DND-41 (cell line): ENCODE data around the gene FAM227B.

ENCODE experiments used
- ATAC-seq: fragments of 200-7000 bp; cut with Tn5 transposase; 3 replicates; pipeline ENCODE4 v1.9.1; 2021; ENCODE audit warnings: low read depth; ENCODE audit not compliant: insufficient read depth
- DNase-seq: peaks from one replicate; pipeline ENCODE4 v3.0.0-alpha.2; 2020
- H2AFZ ChIP-seq: 2 replicates; pipeline ENCODE4 v1.6.0; 2012; ENCODE audit warnings: low read depth, low read length
- H3K27ac ChIP-seq: 2 replicates; pipeline ENCODE4 v1.5.1; 2012; ENCODE audit warnings: low read length, inconsistent platforms
- H3K27me3 ChIP-seq: fragments of 200-600 bp; sonication (generic); 2 replicates; pipeline ENCODE4 v1.6.0; 2012; ENCODE audit warnings: low read length, mild to moderate bottlenecking, inconsistent platforms; ENCODE audit not compliant: insufficient read depth, poor library complexity
- H3K36me3 ChIP-seq: 2 replicates; pipeline ENCODE4 v1.5.1; 2012; ENCODE audit warnings: low read length, inconsistent platforms; ENCODE audit not compliant: insufficient read depth
- H3K4me1 ChIP-seq: 2 replicates; pipeline ENCODE4 v1.5.1; 2012; ENCODE audit warnings: mild to moderate bottlenecking, low read length; ENCODE audit not compliant: insufficient read depth
- H3K4me2 ChIP-seq: 2 replicates; pipeline ENCODE4 v1.6.0; 2012; ENCODE audit warnings: mild to moderate bottlenecking, moderate library complexity, low read length, inconsistent platforms; ENCODE audit not compliant: insufficient read depth
- H3K4me3 ChIP-seq, 2 experiments: fragments of 200-600 bp in 1 of 2; shearing (Covaris generic) in 1 of 2; 2 replicates each; pipeline ENCODE4 v1.5.1; 2012 to 2016; ENCODE audit warnings: inconsistent platforms in 2 of 2, low read length in 2 of 2, mild to moderate bottlenecking in 2 of 2, low read depth in 1 of 2, moderate library complexity in 1 of 2
- H3K79me2 ChIP-seq: 2 replicates; pipeline ENCODE4 v1.6.0; 2012; ENCODE audit warnings: low read length, inconsistent platforms; ENCODE audit not compliant: insufficient read depth
- H3K9ac ChIP-seq: 2 replicates; pipeline ENCODE4 v1.6.0; 2012; ENCODE audit warnings: low read depth, mild to moderate bottlenecking, inconsistent platforms, low read length, moderate library complexity
- H3K9me3 ChIP-seq: 2 replicates; pipeline ENCODE4 v1.5.1; 2012; ENCODE audit warnings: low read length, moderate library complexity, mild to moderate bottlenecking, inconsistent platforms; ENCODE audit not compliant: insufficient read depth, severe bottlenecking
- H4K20me1 ChIP-seq: 2 replicates; pipeline ENCODE4 v1.6.0; 2012; ENCODE audit warnings: low read length; ENCODE audit not compliant: insufficient read depth
- EZH2 ChIP-seq: IDR thresholded peaks from 3 replicates; pipeline ENCODE4 v1.6.1; 2012; ENCODE audit warnings: borderline replicate concordance, low read depth, mild to moderate bottlenecking, moderate library complexity, low read length, inconsistent platforms; ENCODE audit not compliant: severe bottlenecking
- TF ChIP-seq, protein P1 (sequence below): IDR thresholded peaks from 2 replicates; pipeline ENCODE4 v1.5.1; 2012; ENCODE audit warnings: borderline replicate concordance, low read length, moderate library complexity, mild to moderate bottlenecking; ENCODE audit not compliant: poor library complexity, severe bottlenecking; ENCODE audit errors: extremely low read depth

The FAM227B gene

GRCh38 chr15:49421991-49422390 is 198.6 kb downstream of the FAM227B start:
- TF ChIP-seq, protein P1, sequence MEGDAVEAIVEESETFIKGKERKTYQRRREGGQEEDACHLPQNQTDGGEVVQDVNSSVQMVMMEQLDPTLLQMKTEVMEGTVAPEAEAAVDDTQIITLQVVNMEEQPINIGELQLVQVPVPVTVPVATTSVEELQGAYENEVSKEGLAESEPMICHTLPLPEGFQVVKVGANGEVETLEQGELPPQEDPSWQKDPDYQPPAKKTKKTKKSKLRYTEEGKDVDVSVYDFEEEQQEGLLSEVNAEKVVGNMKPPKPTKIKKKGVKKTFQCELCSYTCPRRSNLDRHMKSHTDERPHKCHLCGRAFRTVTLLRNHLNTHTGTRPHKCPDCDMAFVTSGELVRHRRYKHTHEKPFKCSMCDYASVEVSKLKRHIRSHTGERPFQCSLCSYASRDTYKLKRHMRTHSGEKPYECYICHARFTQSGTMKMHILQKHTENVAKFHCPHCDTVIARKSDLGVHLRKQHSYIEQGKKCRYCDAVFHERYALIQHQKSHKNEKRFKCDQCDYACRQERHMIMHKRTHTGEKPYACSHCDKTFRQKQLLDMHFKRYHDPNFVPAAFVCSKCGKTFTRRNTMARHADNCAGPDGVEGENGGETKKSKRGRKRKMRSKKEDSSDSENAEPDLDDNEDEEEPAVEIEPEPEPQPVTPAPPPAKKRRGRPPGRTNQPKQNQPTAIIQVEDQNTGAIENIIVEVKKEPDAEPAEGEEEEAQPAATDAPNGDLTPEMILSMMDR, result peak; percentile 70
- TF ChIP-seq EZH2, result no peak
- ATAC-seq (peak; percentile 54; the same call in 1 of the 3 replicates), DNase-seq (peak; percentile 24)
- Histone ChIP-seq H3K9me3 (no peaks in the 10 kb centered on the region), H3K27me3 (no peaks in the 10 kb centered on the region), H3K4me1 (no peaks in the 10 kb centered on the region), H3K4me3 (peak overlapping the region in 1 of 2 experiments; percentile 22; a peak in 1 of 4 replicates), H3K36me3 (no peaks in the 10 kb centered on the region), H3K27ac (no peak overlapping the region), H3K9ac (no peak overlapping the region), H2AFZ (no peak overlapping the region), H3K79me2 (no peaks in the 10 kb centered on the region), H4K20me1 (no peaks in the 10 kb centered on the region), H3K4me2 (peak overlapping the region; percentile 45; the same call in 1 of the 2 replicates)

- DNase-seq (no peak), ATAC-seq (no peak)
- no peaks in the 10 kb centered on the region for H3K36me3 ChIP-seq
- H3K27me3 ChIP-seq, result no peaks in the 10 kb centered on the region
- H3K4me3 ChIP-seq, result no peak overlapping the region
- H3K9ac ChIP-seq, result no peak overlapping the region
- TF ChIP-seq, protein P1, result no peak
- TF ChIP-seq EZH2, result no peak
- H3K9me3 ChIP-seq, result no peaks in the 10 kb centered on the region
- no peak overlapping the region for H3K27ac ChIP-seq
- H4K20me1 ChIP-seq, result no peaks in the 10 kb centered on the region
- H2AFZ ChIP-seq, result no peak overlapping the region
- no peak overlapping the region for H3K4me2 ChIP-seq
- no peaks in the 10 kb centered on the region for H3K79me2 ChIP-seq
- no peaks in the 10 kb centered on the region for H3K4me1 ChIP-seq
These were observed 201.8 kb downstream of the FAM227B start for GRCh38 chr15:49418811-49419210.

DNA sequence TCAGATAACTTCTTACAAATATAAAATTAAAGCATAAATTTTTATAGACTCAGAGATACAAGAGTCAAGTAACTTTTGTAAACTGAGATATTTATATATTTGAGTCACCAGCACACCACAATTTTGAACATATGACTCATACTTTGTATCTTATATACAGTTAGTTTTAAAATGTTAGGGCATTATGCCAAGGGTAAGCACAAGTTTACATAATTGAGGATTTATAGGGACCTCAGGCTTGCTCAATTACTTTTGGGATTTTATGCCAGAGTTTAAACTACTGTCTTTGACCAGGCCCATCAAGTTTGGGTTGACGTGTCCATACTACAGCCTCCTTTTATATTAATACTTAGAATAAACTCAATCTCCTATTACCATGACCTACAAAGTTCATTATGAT is 205.0 kb downstream of the FAM227B start:
- Histone ChIP-seq H4K20me1 (no peaks in the 10 kb centered on the region), H3K4me2 (no peak overlapping the region), H3K9me3 (no peaks in the 10 kb centered on the region), H3K79me2 (no peaks in the 10 kb centered on the region), H3K27me3 (no peaks in the 10 kb centered on the region), H3K4me3 (no peak overlapping the region), H3K9ac (no peak overlapping the region), H3K4me1 (no peaks in the 10 kb centered on the region), H2AFZ (no peak overlapping the region), H3K27ac (no peak overlapping the region), H3K36me3 (no peaks in the 10 kb centered on the region)
- DNase-seq (no peak), ATAC-seq (no peak)
- TF ChIP-seq EZH2, result no peak
- TF ChIP-seq, protein P1, result no peak

DNA sequence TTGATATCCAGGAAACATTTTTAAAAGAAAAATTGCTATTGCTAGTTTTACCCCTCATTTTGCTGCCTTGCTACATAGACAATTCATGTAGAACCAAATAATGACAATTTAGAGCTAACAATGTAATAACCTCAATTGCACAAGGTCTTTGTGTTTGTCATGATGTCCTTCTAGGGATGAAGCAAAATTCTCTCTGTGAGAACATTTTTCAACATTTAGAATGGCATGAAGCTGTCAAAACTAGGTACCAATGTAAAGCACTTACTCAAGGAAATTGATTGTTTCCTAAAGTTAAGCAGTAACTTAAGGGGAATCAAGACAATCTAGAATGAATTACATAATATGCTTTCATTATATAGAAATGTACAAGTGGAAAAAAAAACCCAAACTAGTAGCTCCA is 205.5 kb downstream of the FAM227B start:
- H3K36me3 ChIP-seq, result no peaks in the 10 kb centered on the region
- H2AFZ ChIP-seq, result no peak overlapping the region
- H3K27ac ChIP-seq, result no peak overlapping the region
- TF ChIP-seq, protein P1, result no peak
- no peak for TF ChIP-seq EZH2
- H4K20me1 ChIP-seq, result no peaks in the 10 kb centered on the region
- no peaks in the 10 kb centered on the region for H3K4me1 ChIP-seq
- no peak overlapping the region for H3K4me2 ChIP-seq
- H3K27me3 ChIP-seq, result no peaks in the 10 kb centered on the region
- no peak overlapping the region for H3K9ac ChIP-seq
- H3K4me3 ChIP-seq, result no peak overlapping the region
- H3K9me3 ChIP-seq, result no peaks in the 10 kb centered on the region
- H3K79me2 ChIP-seq, result no peaks in the 10 kb centered on the region
- DNase-seq (no peak), ATAC-seq (no peak)
